HG03060 (cell line): ENCODE results near the gene EFHC1.
"Not testable (repeated sequence)": the region's sequence is repeated elsewhere in the genome, so short reads cannot be mapped to it uniquely, and the experiment has no call there.

Source experiments
- ATAC-seq: cut with Tn5 transposase; IDR thresholded peaks from one replicate; pipeline ENCODE4 v1.9.1; 2021; ENCODE audit warnings: low read depth, moderate number of reproducible peaks; ENCODE audit not compliant: unreplicated experiment

Gene EFHC1

GRCh38 chr6:52419809-52420667 lies at the start of gene EFHC1:
TSS of gene EFHC1 (plus strand) at chr6:52420342. CDS start at chr6:52420411, 69 bp downstream.
- ATAC-seq, result peak; percentile 93

- ATAC-seq, result no peak
Observed at GRCh38 chr6:52371656-52372191, 48.4 kb upstream of the EFHC1 start.

- ATAC-seq, result no peak
Observed at GRCh38 chr6:52373151-52373690, 46.9 kb upstream of the EFHC1 start.

GRCh38 chr6:52374247-52374646 lies 45.9 kb upstream of the EFHC1 start:
- ATAC-seq, result no peak

GRCh38 chr6:52375780-52376556 lies 44.2 kb upstream of the EFHC1 start:
- no peak for ATAC-seq

- ATAC-seq, result no peak
Observed at GRCh38 chr6:52376763-52377162, 43.4 kb upstream of the EFHC1 start.

- ATAC-seq, result no peak
Observed at GRCh38 chr6:52377538-52378221, 42.5 kb upstream of the EFHC1 start.

- ATAC-seq, result no peak
Observed at GRCh38 chr6:52381249-52381648, 38.9 kb upstream of the EFHC1 start.

- ATAC-seq, result no peak
Observed at GRCh38 chr6:52384145-52384766, 35.9 kb upstream of the EFHC1 start.

- no peak for ATAC-seq
Observed at GRCh38 chr6:52385074-52385473, 35.1 kb upstream of the EFHC1 start.

- not testable (repeated sequence) for ATAC-seq
Observed at GRCh38 chr6:52388119-52388518, 32.0 kb upstream of the EFHC1 start.

GRCh38 chr6:52388790-52389189 lies 31.4 kb upstream of the EFHC1 start:
- no peak for ATAC-seq

GRCh38 chr6:52389264-52389625 lies 30.9 kb upstream of the EFHC1 start:
- no peak for ATAC-seq

- ATAC-seq, result peak; percentile 38
Observed at GRCh38 chr6:52389626-52390360, 30.3 kb upstream of the EFHC1 start.

- ATAC-seq, result peak; percentile 35
Observed at GRCh38 chr6:52390361-52390727, 29.8 kb upstream of the EFHC1 start.

GRCh38 chr6:52391599-52391998 lies 28.5 kb upstream of the EFHC1 start:
- no peak for ATAC-seq

- no peak for ATAC-seq
Observed at GRCh38 chr6:52392944-52393343, 27.2 kb upstream of the EFHC1 start.

- no peak for ATAC-seq
Observed at GRCh38 chr6:52393780-52394179, 26.4 kb upstream of the EFHC1 start.

GRCh38 chr6:52394251-52394666 lies 25.9 kb upstream of the EFHC1 start:
- ATAC-seq, result peak; percentile 49
